HFFc6 (cell line): Measurements from ENCODE around the gene CCDC157. TPM values are rescaled to one million over a fixed set of nuclear protein-coding genes. Genes with fewer than 3 reads are reported as not detected.

ENCODE experiments used
- DNase-seq: peaks from one replicate; pipeline ENCODE4 v3.0.0-alpha.2; 2018
- H3K27ac Mint-ChIP-seq: 2 replicates; pipeline ENCODE4 v1.8.0; 2020; ENCODE audit warnings: mild to moderate bottlenecking, mixed read lengths
- H3K27me3 Mint-ChIP-seq: 2 replicates; pipeline ENCODE4 v1.8.0; 2021; ENCODE audit warnings: mild to moderate bottlenecking, moderate library complexity, mixed read lengths; ENCODE audit not compliant: insufficient read depth
- H3K36me3 Mint-ChIP-seq: 2 replicates; pipeline ENCODE4 v1.8.0; 2021; ENCODE audit warnings: low read depth, mixed read lengths
- H3K4me1 Mint-ChIP-seq: 2 replicates; pipeline ENCODE4 v1.8.0; 2020; ENCODE audit warnings: low read depth, mixed read lengths
- H3K4me3 Mint-ChIP-seq: 2 replicates; pipeline ENCODE4 v1.8.0; 2020; ENCODE audit warnings: mild to moderate bottlenecking, moderate library complexity, mixed read lengths
- H3K9me3 Mint-ChIP-seq: 2 replicates; pipeline ENCODE4 v1.8.0; 2020; ENCODE audit warnings: mild to moderate bottlenecking, mixed read lengths
- CTCF ChIP-seq: fragments of 200-600 bp; sonication (generic); IDR thresholded peaks from 2 replicates; pipeline ENCODE4 v1.5.0; 2021; ENCODE audit warnings: antibody characterized with exemption, mild to moderate bottlenecking
- total RNA-seq, 6 experiments: library from RNA; stranded (reverse); fragmentation: NEBNext Ultra II Directional; extraction: Animal tissue kit (Norgen Biotek cat#: 25700); gene quantifications; 2 replicates in 1 of 6; 3 replicates in 5 of 6; pipeline ENCODE4 v1.2.3, GENCODE V29; 2021

Gene CCDC157
- total RNA-seq, 6 experiments from 2014 or later, result 1.4 to 1.6 (median 1.5) TPM

DNA sequence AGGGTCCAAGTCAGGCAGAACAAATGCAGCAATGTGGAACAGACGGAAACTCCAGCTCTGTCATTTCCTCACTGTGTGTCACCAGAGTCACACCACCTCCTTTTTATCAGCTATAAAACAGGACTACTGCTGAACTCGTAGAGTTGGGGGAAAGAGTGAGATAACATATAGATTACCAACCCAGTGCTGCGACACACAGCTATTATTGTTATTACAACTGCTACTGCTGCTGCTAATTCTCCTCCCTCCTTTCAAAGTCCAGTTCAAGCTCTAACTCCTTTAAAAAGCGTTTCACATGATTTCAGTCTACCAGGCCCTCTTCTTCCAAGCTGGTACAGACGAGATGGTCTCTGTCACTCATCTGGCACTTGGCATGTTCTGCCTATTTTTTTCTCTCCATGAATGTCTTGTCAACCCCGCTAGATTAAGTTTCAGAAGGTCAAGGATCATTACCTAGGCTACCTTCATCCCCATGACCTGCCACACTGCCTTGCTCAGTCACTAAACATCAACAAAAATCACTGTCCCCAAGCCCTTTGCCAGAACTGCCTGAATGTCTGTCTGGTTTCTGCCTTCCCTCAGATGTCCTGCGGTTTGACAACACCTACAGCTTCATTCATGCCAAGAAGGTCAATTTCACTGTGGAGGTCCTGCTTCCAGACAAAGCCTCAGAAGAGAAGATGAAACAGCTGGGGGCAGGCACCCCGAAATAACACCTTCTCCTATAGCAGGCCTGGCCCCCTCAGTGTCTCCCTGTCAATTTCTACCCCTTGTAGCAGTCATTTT lies 65.1 kb downstream of the CCDC157 start:
- H3K36me3 Mint-ChIP-seq, result peaks cover 14% of the 10 kb centered on the region
- H3K4me1 Mint-ChIP-seq, result peaks cover 67% of the 10 kb centered on the region
- no peak for TF ChIP-seq CTCF
- no peaks in the 10 kb centered on the region for H3K9me3 Mint-ChIP-seq
- peaks cover 3% of the 10 kb centered on the region for H3K27me3 Mint-ChIP-seq
- peak overlapping the region; percentile 94 for H3K27ac Mint-ChIP-seq
- DNase-seq, result no peak
- H3K4me3 Mint-ChIP-seq, result peak overlapping the region; percentile 96

- no peaks in the 10 kb centered on the region for H3K9me3 Mint-ChIP-seq
- peak overlapping the region; percentile 96 for H3K4me3 Mint-ChIP-seq
- TF ChIP-seq CTCF, result peak; percentile 21; the same call in 1 of the 2 replicates
- peaks cover 16% of the 10 kb centered on the region for H3K36me3 Mint-ChIP-seq
- H3K27me3 Mint-ChIP-seq, result peaks cover 3% of the 10 kb centered on the region
- H3K27ac Mint-ChIP-seq, result peak overlapping the region; percentile 94
- DNase-seq, result peak; percentile 94
- H3K4me1 Mint-ChIP-seq, result peaks cover 67% of the 10 kb centered on the region
Observed at GRCh38 chr22:30422481-30423300, 65.9 kb downstream of the CCDC157 start.

- peaks cover 67% of the 10 kb centered on the region for H3K4me1 Mint-ChIP-seq
- peak overlapping the region; percentile 94 for H3K27ac Mint-ChIP-seq
- TF ChIP-seq CTCF, result peak; percentile 26; the same call in 1 of the 2 replicates
- peak overlapping the region; percentile 96 for H3K4me3 Mint-ChIP-seq
- peaks cover 20% of the 10 kb centered on the region for H3K36me3 Mint-ChIP-seq
- no peaks in the 10 kb centered on the region for H3K9me3 Mint-ChIP-seq
- peaks cover 3% of the 10 kb centered on the region for H3K27me3 Mint-ChIP-seq
- DNase-seq, result no peak
Observed at GRCh38 chr22:30423301-30423958, 66.6 kb downstream of the CCDC157 start.

DNA sequence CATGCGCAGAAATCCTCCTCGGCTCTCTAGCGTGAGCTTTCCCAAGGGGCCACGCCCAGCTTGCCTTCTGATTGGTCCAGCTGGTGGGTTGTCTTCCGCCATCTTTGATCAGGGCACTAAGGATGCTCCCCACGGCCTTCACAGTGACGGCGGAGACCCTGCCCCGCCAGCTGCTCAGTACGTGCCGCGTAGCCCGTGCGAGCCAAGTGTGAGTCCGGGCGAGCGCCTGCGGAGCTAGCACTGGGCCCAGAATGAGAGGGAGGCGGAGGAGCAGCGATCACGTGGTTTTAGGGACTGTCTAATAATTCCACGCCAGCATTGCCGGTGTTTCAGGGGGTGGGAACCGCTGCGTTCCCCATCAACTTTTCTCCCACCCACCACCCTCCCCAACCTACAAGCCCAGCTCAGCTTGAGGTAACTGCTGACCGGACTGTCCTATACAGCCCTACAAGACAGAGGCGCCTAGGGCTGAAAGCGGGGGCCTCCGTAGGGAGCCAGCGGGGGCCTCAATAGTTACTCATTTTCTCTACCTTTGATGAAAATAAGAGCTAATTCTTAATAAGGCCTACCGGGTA lies 67.2 kb downstream of the CCDC157 start:
- Mint-ChIP-seq H3K4me1 (peaks cover 67% of the 10 kb centered on the region), H3K27ac (peak overlapping the region; percentile 94), H3K36me3 (peaks cover 20% of the 10 kb centered on the region), H3K27me3 (peaks cover 3% of the 10 kb centered on the region), H3K9me3 (no peaks in the 10 kb centered on the region), H3K4me3 (peak overlapping the region; percentile 96)
- peak; percentile 99 for DNase-seq
- TF ChIP-seq CTCF, result no peak
